HG03565 (cell line): ENCODE results near the gene NDFIP2.
A peak's percentile ranks its signal among the peaks of the same experiment; 100 is the strongest.

ENCODE experiments used
- ATAC-seq: cut with Tn5 transposase; IDR thresholded peaks from one replicate; pipeline ENCODE4 v1.9.1; 2021; ENCODE audit warnings: mild to moderate bottlenecking, moderate library complexity; ENCODE audit not compliant: unreplicated experiment

The NDFIP2 gene

GRCh38 chr13:79457948-79458347 is 23.0 kb upstream of the NDFIP2 start:
- no peak for ATAC-seq

- ATAC-seq, result no peak
Measured at GRCh38 chr13:79458436-79458835, 22.5 kb upstream of the NDFIP2 start.

GRCh38 chr13:79459906-79460305 is 21.0 kb upstream of the NDFIP2 start:
- no peak for ATAC-seq

- no peak for ATAC-seq
Measured at GRCh38 chr13:79462895-79463294, 18.1 kb upstream of the NDFIP2 start.

GRCh38 chr13:79463604-79464003 is 17.4 kb upstream of the NDFIP2 start:
- ATAC-seq, result no peak

GRCh38 chr13:79466872-79467271 is 14.1 kb upstream of the NDFIP2 start:
- ATAC-seq, result no peak

GRCh38 chr13:79468402-79468801 is 12.6 kb upstream of the NDFIP2 start:
- no peak for ATAC-seq

GRCh38 chr13:79468819-79469218 is 12.1 kb upstream of the NDFIP2 start:
- ATAC-seq, result no peak

GRCh38 chr13:79469608-79470007 is 11.3 kb upstream of the NDFIP2 start:
- no peak for ATAC-seq

- no peak for ATAC-seq
Measured at GRCh38 chr13:79470666-79471065, 10.3 kb upstream of the NDFIP2 start.

GRCh38 chr13:79475569-79475968 is 5.4 kb upstream of the NDFIP2 start:
- ATAC-seq, result no peak

- no peak for ATAC-seq
Measured at GRCh38 chr13:79477968-79478367, 3.0 kb upstream of the NDFIP2 start.

GRCh38 chr13:79479882-79480281 is 1.1 kb upstream of the NDFIP2 start:
- no peak for ATAC-seq

- ATAC-seq, result peak; percentile 10
Measured at GRCh38 chr13:79481685-79482052, 714 bp downstream of the NDFIP2 start.

- no peak for ATAC-seq
Measured at GRCh38 chr13:79482281-79482970, 1.5 kb downstream of the NDFIP2 start.

GRCh38 chr13:79483086-79483706 is 2.2 kb downstream of the NDFIP2 start:
- no peak for ATAC-seq

- no peak for ATAC-seq
Measured at GRCh38 chr13:79485014-79485811, 4.3 kb downstream of the NDFIP2 start.

- no peak for ATAC-seq
Measured at GRCh38 chr13:79486433-79487188, 5.7 kb downstream of the NDFIP2 start.

- ATAC-seq, result no peak
Measured at GRCh38 chr13:79490326-79490725, 9.4 kb downstream of the NDFIP2 start.

- no peak for ATAC-seq
Measured at GRCh38 chr13:79490824-79491223, 9.9 kb downstream of the NDFIP2 start.

- no peak for ATAC-seq
Measured at GRCh38 chr13:79491715-79492114, 10.8 kb downstream of the NDFIP2 start.
